Measurements from ENCODE around the gene DPH1.

Gene DPH1

DNA sequence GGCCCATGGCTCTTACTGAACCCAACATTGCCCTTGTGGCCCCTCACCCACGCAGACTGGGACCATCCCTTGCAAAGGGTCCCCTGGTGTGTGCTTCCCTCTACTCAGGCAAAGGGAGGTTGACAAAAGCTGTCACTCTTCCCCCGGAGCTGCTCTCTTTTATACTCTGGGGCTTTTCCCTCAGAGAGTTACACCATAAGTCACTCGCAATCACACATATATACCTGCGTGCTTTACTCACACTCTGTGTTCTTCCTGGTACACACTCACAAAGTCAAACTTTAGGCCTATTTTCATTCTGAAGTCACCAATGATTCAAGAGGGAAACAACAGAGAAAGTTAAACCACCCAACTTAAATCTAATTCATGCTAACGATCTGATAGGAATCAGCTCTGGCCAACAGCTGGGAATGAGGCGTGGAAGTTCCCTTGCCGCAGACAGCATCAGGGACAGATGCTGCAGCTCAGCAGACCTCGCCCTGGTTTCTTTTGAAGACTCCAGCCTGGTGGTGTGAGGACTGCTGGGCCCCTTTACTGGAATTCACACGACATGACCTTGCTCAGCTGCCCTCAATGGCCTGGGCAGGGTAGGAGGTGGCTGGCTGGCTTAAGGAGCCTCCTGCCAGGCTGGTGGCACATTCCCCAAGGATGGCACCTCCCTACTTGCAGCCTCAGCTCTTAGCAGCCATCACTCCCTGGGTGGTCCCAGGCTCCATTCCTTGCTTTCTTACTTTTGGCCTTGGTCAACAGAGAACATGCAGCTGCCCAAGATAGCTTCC is 52.2 kb downstream of the DPH1 start:
- H3K4me1 ChIP-seq (ENCODE audit: control insufficient read depth, insufficient read depth, low read length), result no peaks in the 10 kb centered on the region
- no peak overlapping the region for H3K4me3 ChIP-seq (ENCODE audit: insufficient read depth, low read depth, low read length)
- no peak overlapping the region for H3K27ac ChIP-seq (ENCODE audit: insufficient read depth, low read depth, low read length, poor library complexity, severe bottlenecking)
- H3K27me3 ChIP-seq (ENCODE audit: control insufficient read depth, insufficient read depth, low read length, poor library complexity, severe bottlenecking), result no peaks in the 10 kb centered on the region
- no peaks in the 10 kb centered on the region for H3K9me3 ChIP-seq (ENCODE audit: control insufficient read depth, low read length)
- WGBS, 2 experiments, result 86 to 87% methylated on average over 9 of the region's 9 CpGs
- H3K36me3 ChIP-seq (ENCODE audit: control insufficient read depth, insufficient read depth, low read length), result peaks cover 13% of the 10 kb centered on the region

GRCh38 chr17:2083613-2084035 is 53.7 kb downstream of the DPH1 start:
- no peaks in the 10 kb centered on the region for H3K27me3 ChIP-seq (ENCODE audit: control insufficient read depth, insufficient read depth, low read length, poor library complexity, severe bottlenecking)

GRCh38 chr17:2084036-2084765 is 54.2 kb downstream of the DPH1 start:
- no peak overlapping the region for H3K4me3 ChIP-seq (ENCODE audit: insufficient read depth, low read depth, low read length)
- H3K9me3 ChIP-seq (ENCODE audit: control insufficient read depth, low read length), result no peaks in the 10 kb centered on the region
- H3K27me3 ChIP-seq (ENCODE audit: control insufficient read depth, insufficient read depth, low read length, poor library complexity, severe bottlenecking), result no peaks in the 10 kb centered on the region
- 94 to 96% methylated on average over 8 of the region's 8 CpGs for WGBS, 2 experiments
- peaks cover 9% of the 10 kb centered on the region for H3K36me3 ChIP-seq (ENCODE audit: control insufficient read depth, insufficient read depth, low read length)
- no peak overlapping the region for H3K27ac ChIP-seq (ENCODE audit: insufficient read depth, low read depth, low read length, poor library complexity, severe bottlenecking)
- no peaks in the 10 kb centered on the region for H3K4me1 ChIP-seq (ENCODE audit: control insufficient read depth, insufficient read depth, low read length)

More at GRCh38 chr17:2083613-2084035, 53.7 kb downstream of the DPH1 start:
- Histone ChIP-seq H3K4me1 (ENCODE audit: control insufficient read depth, insufficient read depth, low read length) (no peaks in the 10 kb centered on the region), H3K36me3 (ENCODE audit: control insufficient read depth, insufficient read depth, low read length) (peaks cover 11% of the 10 kb centered on the region), H3K4me3 (ENCODE audit: insufficient read depth, low read depth, low read length) (no peak overlapping the region), H3K27ac (ENCODE audit: insufficient read depth, low read depth, low read length, poor library complexity, severe bottlenecking) (no peak overlapping the region), H3K9me3 (ENCODE audit: control insufficient read depth, low read length) (no peaks in the 10 kb centered on the region)
- 94 to 95% methylated on average over 7 of the region's 7 CpGs for WGBS, 2 experiments

GRCh38 chr17:2084766-2085647 is 55.1 kb downstream of the DPH1 start:
- H3K4me1 ChIP-seq (ENCODE audit: control insufficient read depth, insufficient read depth, low read length), result no peaks in the 10 kb centered on the region
- H3K4me3 ChIP-seq (ENCODE audit: insufficient read depth, low read depth, low read length), result no peak overlapping the region
- peaks cover 7% of the 10 kb centered on the region for H3K36me3 ChIP-seq (ENCODE audit: control insufficient read depth, insufficient read depth, low read length)
- H3K9me3 ChIP-seq (ENCODE audit: control insufficient read depth, low read length), result no peaks in the 10 kb centered on the region
- H3K27ac ChIP-seq (ENCODE audit: insufficient read depth, low read depth, low read length, poor library complexity, severe bottlenecking), result no peak overlapping the region
- 92 to 95% methylated on average over 13 of the region's 13 CpGs for WGBS, 2 experiments
- no peaks in the 10 kb centered on the region for H3K27me3 ChIP-seq (ENCODE audit: control insufficient read depth, insufficient read depth, low read length, poor library complexity, severe bottlenecking)

DNA sequence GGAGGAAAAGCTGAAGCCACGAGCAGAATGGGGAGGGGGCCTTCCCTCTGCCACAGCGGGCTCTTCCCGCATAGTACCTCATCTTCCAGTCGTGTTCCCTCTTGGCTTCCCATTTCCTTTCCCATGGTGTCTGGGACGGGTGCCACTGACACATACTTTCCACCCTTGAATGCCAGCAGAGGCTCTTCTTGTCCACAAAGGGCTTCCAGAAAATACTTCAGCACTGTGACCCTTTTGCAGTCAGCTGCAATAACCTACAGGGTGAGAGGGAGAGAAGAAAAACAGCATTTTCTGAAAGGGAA is 55.6 kb downstream of the DPH1 start:
- WGBS, 2 experiments, result 88 to 91% methylated on average over 5 of the region's 5 CpGs
- Histone ChIP-seq H3K27me3 (ENCODE audit: control insufficient read depth, insufficient read depth, low read length, poor library complexity, severe bottlenecking) (no peaks in the 10 kb centered on the region), H3K4me1 (ENCODE audit: control insufficient read depth, insufficient read depth, low read length) (no peaks in the 10 kb centered on the region), H3K36me3 (ENCODE audit: control insufficient read depth, insufficient read depth, low read length) (peaks cover 7% of the 10 kb centered on the region), H3K4me3 (ENCODE audit: insufficient read depth, low read depth, low read length) (no peak overlapping the region), H3K27ac (ENCODE audit: insufficient read depth, low read depth, low read length, poor library complexity, severe bottlenecking) (no peak overlapping the region), H3K9me3 (ENCODE audit: control insufficient read depth, low read length) (no peaks in the 10 kb centered on the region)

GRCh38 chr17:2086306-2086705 is 56.4 kb downstream of the DPH1 start:
- peaks cover 7% of the 10 kb centered on the region for H3K36me3 ChIP-seq (ENCODE audit: control insufficient read depth, insufficient read depth, low read length)
- no peaks in the 10 kb centered on the region for H3K27me3 ChIP-seq (ENCODE audit: control insufficient read depth, insufficient read depth, low read length, poor library complexity, severe bottlenecking)
- H3K4me1 ChIP-seq (ENCODE audit: control insufficient read depth, insufficient read depth, low read length), result no peaks in the 10 kb centered on the region
- no peak overlapping the region for H3K4me3 ChIP-seq (ENCODE audit: insufficient read depth, low read depth, low read length)
- H3K27ac ChIP-seq (ENCODE audit: insufficient read depth, low read depth, low read length, poor library complexity, severe bottlenecking), result no peak overlapping the region
- WGBS, 2 experiments, result 95 to 96% methylated on average over 3 of the region's 3 CpGs
- H3K9me3 ChIP-seq (ENCODE audit: control insufficient read depth, low read length), result no peaks in the 10 kb centered on the region

GRCh38 chr17:2087597-2088211 is 57.8 kb downstream of the DPH1 start:
- Histone ChIP-seq H3K4me1 (ENCODE audit: control insufficient read depth, insufficient read depth, low read length) (no peaks in the 10 kb centered on the region), H3K27ac (ENCODE audit: insufficient read depth, low read depth, low read length, poor library complexity, severe bottlenecking) (no peak overlapping the region), H3K36me3 (ENCODE audit: control insufficient read depth, insufficient read depth, low read length) (no peaks in the 10 kb centered on the region), H3K27me3 (ENCODE audit: control insufficient read depth, insufficient read depth, low read length, poor library complexity, severe bottlenecking) (no peaks in the 10 kb centered on the region), H3K9me3 (ENCODE audit: control insufficient read depth, low read length) (no peaks in the 10 kb centered on the region), H3K4me3 (ENCODE audit: insufficient read depth, low read depth, low read length) (no peak overlapping the region)
- WGBS, 2 experiments, result 94 to 96% methylated on average over 10 of the region's 10 CpGs

DNA sequence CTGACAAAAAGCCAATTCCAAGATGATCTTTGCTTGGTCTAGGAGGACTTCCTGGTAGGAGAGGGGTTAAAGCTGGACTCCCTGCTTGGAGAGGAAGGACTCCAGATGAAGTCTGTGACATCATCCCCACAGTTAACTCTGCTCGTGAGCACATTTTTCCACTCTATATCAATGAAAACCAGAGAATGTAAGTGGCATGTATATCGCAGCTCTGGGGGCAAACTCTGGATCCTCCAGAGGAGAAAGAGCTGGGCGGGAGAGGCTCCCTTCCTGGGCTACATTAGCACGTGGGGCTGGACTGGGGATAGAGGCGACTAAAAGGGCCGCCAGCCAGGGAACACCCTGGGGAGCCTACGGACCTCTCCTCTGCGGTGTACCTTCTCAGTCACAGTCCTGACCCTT is 59.1 kb downstream of the DPH1 start:
- Histone ChIP-seq H3K36me3 (ENCODE audit: control insufficient read depth, insufficient read depth, low read length) (no peaks in the 10 kb centered on the region), H3K4me3 (ENCODE audit: insufficient read depth, low read depth, low read length) (no peak overlapping the region), H3K9me3 (ENCODE audit: control insufficient read depth, low read length) (no peaks in the 10 kb centered on the region), H3K27ac (ENCODE audit: insufficient read depth, low read depth, low read length, poor library complexity, severe bottlenecking) (no peak overlapping the region), H3K27me3 (ENCODE audit: control insufficient read depth, insufficient read depth, low read length, poor library complexity, severe bottlenecking) (no peaks in the 10 kb centered on the region), H3K4me1 (ENCODE audit: control insufficient read depth, insufficient read depth, low read length) (no peaks in the 10 kb centered on the region)
- WGBS, 2 experiments, result 79 to 82% methylated on average over 8 of the region's 8 CpGs

GRCh38 chr17:2090210-2090641 is 60.3 kb downstream of the DPH1 start:
- no peaks in the 10 kb centered on the region for H3K27me3 ChIP-seq (ENCODE audit: control insufficient read depth, insufficient read depth, low read length, poor library complexity, severe bottlenecking)
- no peak overlapping the region for H3K4me3 ChIP-seq (ENCODE audit: insufficient read depth, low read depth, low read length)
- H3K9me3 ChIP-seq (ENCODE audit: control insufficient read depth, low read length), result no peaks in the 10 kb centered on the region
- H3K4me1 ChIP-seq (ENCODE audit: control insufficient read depth, insufficient read depth, low read length), result no peaks in the 10 kb centered on the region
- H3K36me3 ChIP-seq (ENCODE audit: control insufficient read depth, insufficient read depth, low read length), result no peaks in the 10 kb centered on the region
- no peak overlapping the region for H3K27ac ChIP-seq (ENCODE audit: insufficient read depth, low read depth, low read length, poor library complexity, severe bottlenecking)
- WGBS, 2 experiments, result 78 to 87% methylated on average over 9 of the region's 9 CpGs

All from ectodermal cell (in vitro differentiated cells).